ENCODE data around the gene ZNHIT3. TPM values are rescaled to one million over a fixed set of nuclear protein-coding genes. Genes with fewer than 3 reads are reported as not detected.
A peak's percentile ranks its signal among the peaks of the same experiment; 100 is the strongest.
"Not testable (repeated sequence)": the region's sequence is repeated elsewhere in the genome, so short reads cannot be mapped to it uniquely, and the experiment has no call there.

ZNHIT3 gene
- 24.1 TPM for total RNA-seq

DNA sequence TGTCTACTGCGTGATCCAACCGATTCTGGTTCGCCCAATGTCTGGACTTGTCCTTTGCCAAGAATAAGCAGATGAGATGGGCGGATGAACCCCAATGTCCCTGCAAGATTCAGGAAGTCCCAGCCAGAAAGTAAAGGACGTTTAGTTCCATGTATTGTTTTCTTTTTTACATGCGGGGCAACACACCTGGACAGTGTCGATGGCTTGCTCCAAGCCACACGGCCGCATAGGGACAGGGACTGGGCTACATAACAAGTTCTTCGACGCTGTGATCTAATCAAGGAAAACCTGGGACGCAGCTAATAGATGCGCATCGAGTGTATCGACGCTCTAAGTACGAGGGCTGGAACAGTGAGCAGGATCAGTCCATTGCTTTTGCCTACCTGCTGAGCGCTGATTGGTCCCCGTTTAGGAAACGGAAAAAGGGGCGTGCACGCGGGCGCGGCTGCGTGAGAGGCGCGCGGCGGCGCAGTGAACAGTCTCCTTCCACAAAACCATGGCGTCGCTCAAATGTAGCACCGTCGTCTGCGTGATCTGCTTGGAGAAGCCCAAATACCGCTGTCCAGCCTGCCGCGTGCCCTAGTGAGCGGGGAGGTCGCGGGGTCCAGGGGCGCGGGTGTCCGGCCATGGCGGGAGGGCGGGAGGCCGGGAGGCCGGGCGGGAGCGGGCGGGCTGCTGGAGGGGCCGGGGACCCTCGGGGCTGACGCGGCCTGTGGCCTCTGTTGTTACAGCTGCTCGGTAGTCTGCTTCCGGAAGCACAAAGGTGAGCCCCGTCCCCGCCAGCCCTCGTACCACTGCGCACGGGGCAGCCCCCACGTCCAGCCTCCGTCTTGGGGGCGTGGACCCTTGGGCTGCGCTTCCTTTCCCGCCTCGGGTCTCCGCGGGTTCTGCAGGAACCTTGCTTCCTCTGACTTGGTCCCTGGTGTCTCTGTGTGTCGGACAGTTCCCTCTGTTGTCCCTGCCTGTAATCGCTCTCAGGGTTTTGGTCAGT lies at the start of gene ZNHIT3:
Gene ZNHIT3, plus strand, starts transcription at position 478 of the 991 bp plus-strand sequence. Its CDS starts 19 bp downstream, at position 497.
- DNase-seq: peak; percentile 96

- not testable (repeated sequence) for DNase-seq
Observed at GRCh38 chr17:36441792-36442191, 44.7 kb upstream of the ZNHIT3 start.

DNA sequence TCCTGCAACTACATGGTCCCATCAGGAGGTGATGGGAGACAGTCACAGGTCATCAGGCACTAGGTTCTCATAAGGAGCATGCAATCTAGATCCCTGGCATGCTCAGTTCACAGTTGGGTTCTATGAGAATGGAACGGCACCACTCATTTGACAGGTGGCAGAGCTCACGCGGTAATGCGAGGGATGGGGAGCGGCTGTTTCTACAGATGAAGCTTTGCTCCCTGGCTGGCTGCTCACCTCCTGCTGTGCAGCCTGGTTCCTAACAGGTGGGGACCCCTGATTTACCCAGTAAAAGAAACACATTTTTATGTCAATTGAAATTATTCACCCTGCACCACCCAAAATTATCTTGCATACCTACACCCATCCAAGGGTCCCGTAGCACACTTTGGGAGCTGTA lies 42.7 kb upstream of the ZNHIT3 start:
- no peak for DNase-seq

- DNase-seq: not testable (repeated sequence)
Observed at GRCh38 chr17:36449997-36450396, 36.5 kb upstream of the ZNHIT3 start.

- DNase-seq: not testable (repeated sequence)
Observed at GRCh38 chr17:36452888-36453287, 33.6 kb upstream of the ZNHIT3 start.

DNA sequence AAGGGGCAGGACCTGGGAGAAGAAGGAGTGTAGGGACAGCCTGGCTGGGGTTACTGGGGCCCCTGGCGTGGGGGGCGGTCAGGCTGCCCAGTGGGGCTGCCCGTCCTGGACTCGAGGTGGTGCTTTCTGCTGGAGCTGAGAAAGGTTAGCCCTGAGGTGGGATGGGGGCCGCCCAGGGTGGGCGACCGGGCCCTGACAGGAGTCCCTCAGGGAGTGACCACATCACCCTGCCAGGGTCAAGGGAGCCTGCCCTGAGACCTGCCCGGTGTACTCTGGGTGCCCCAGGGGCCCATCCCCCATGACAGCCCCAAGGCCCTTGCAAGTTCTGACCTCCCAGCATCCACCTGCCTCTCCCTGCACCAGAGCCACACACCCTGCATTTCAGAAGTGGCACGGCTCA lies 28.8 kb upstream of the ZNHIT3 start:
- not testable (repeated sequence) for DNase-seq

DNA sequence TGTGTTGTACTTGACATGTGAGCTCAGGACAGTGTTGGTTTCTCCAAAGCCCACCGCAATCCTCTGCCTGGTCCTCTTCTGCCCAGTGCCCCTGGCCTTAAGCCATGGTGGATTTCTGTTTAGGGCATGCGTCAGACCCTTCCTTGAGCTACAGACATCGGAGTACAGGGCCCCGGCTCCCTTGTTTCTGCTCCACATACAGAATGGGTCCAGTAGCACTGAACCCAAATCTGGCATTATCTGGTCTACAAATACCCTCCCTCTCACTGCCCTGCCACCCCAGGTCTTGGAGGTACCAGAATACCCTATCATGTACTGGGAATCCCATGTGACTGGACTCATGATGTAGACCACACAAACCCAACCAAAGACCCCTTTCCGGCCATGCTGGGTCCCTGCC lies 27.4 kb upstream of the ZNHIT3 start:
- no peak for DNase-seq

DNA sequence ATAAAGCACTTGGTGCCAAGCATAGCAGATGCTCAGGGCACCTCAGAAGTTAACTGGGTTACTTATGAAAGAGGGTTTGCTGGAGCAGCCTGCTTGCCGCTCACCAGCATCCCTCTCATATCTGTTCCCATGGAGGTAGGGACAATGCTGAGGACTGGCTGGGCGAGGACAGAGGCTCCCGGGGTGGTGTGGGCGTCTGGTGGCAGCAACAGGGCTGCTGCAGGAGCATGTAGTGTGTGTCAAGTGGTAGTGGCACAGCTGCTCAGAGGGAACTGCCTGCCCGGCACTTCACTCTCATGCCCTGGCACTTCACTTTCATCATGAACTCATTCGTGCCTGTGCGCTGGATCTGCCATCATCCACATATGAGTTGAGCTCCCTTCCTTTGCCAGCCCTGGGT lies 26.9 kb upstream of the ZNHIT3 start:
- DNase-seq: no peak

- no peak for DNase-seq
Observed at GRCh38 chr17:36460265-36460937, 26.1 kb upstream of the ZNHIT3 start.

- no peak for DNase-seq
Observed at GRCh38 chr17:36461330-36462110, 25.0 kb upstream of the ZNHIT3 start.

DNA sequence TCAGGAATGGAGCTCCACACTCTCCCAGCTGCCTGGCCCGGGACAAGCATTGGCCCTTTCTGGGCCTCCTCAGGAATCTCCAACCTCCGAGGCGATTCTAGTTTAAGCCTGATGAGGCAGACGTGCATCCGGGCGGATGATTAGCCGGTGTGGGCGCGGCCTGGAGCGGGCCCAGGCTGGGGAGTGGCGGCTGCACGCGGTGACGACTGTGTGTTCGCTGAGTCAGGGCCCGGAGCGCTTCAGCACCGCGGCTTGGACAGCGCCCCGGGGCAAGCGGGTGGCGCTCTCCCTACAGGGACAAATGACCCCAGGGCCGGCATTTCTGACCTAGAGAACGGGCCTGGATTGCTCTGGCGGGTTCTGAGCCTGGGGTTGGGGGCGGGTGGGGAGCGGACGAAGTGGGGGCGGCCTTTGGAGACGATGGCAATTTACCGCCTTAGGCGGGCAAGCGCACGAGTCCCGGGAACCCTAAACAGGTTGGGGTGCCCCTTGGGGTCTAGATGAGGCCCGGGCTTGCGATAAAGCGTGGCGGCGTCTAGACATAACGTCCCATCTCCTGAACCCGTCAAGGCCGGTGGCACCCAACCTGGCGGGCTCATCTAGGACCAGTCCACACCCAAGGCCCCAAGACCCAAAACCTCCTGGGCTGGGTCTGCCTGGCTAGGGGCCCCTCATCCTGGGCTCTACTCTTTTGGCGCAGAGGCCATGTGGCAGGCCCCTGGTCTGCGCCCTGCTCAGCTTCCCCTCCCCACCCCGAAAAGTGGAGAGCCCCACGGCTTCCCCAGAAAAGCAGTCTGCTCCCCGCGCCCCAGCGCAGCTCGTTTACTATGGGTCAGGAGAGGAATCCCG lies 22.3 kb upstream of the ZNHIT3 start:
- DNase-seq: peak; percentile 18

- no peak for DNase-seq
Observed at GRCh38 chr17:36464765-36465088, 21.8 kb upstream of the ZNHIT3 start.

DNA sequence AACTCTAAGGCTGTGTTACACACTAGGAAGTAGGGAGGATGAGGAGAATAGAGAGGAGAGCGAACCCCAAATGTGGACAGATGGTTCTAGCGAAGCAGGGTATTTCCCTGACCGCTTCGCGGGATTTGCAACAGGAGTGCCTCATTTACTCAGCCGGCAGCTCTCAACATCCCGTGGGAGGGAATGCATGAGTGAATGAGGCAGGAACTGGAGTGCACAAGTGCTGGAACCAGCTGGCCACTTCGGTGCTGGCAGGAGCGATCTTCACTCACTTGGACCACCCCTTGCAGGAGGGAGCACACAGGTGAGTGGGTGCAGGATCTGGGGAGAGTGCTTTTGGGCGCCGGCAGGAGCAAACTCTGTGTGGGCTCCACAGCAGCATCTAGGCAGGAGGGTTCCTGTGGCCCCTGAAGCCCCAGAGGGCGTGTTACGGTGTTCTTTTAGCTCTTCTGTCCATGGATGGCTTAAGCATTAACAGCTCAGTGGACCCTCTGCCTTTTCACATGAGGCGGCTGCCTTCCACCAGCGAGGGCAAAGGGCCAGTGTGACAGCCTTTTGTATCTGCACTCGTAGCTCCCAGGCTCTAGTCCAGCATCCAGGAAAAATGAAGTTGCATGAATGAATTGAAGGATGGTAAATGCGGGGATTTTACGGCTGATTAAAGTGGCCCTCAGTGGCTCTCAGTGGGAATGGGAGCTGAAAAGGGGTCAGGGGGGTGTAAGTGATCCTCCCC lies 17.4 kb upstream of the ZNHIT3 start:
- no peak for DNase-seq

GRCh38 chr17:36469733-36470132 lies 16.7 kb upstream of the ZNHIT3 start:
- DNase-seq: no peak

GRCh38 chr17:36470499-36470898 lies 16.0 kb upstream of the ZNHIT3 start:
- no peak for DNase-seq

DNA sequence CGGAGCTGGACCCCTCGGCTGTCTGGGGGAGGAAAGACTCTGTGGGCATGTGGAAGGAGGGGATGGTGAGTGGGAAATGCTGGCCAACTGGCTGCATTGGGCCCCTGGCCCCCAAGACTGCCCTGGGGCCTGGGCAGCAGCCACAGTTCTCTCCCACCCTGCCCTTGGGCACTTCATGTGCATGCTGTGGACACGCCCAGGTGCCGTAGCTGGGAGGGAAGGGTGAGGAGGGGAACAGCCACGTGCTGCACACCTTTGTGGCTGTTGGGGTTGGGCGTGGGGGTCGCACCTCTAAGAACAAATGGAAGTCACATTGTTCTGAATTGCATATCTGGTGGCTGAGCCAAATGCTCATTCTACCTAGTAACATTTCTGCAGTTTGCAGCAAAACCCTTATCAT lies 11.9 kb upstream of the ZNHIT3 start:
- DNase-seq: no peak

- no peak for DNase-seq
Observed at GRCh38 chr17:36475346-36475970, 11.0 kb upstream of the ZNHIT3 start.

DNA sequence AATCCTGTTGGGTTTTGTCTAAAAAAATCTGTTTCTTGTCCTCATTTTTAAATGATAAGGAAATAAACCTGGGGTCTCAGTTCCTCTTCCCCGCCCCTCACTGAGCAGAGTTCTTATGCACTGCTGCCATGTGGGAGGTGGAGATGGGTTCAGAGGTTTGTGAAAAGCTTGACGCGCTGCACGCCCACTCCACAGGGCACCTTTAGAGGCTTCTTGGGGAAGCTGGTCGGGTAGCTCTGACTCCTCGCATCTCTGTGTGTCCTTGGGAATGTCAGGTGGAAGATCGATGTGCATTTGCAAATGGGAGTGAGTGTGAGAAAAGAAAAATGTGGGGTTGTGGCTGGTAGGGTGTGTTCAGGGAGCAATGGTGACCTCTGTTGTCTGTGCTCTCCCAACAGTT lies 4.7 kb upstream of the ZNHIT3 start:
- no peak for DNase-seq

DNA sequence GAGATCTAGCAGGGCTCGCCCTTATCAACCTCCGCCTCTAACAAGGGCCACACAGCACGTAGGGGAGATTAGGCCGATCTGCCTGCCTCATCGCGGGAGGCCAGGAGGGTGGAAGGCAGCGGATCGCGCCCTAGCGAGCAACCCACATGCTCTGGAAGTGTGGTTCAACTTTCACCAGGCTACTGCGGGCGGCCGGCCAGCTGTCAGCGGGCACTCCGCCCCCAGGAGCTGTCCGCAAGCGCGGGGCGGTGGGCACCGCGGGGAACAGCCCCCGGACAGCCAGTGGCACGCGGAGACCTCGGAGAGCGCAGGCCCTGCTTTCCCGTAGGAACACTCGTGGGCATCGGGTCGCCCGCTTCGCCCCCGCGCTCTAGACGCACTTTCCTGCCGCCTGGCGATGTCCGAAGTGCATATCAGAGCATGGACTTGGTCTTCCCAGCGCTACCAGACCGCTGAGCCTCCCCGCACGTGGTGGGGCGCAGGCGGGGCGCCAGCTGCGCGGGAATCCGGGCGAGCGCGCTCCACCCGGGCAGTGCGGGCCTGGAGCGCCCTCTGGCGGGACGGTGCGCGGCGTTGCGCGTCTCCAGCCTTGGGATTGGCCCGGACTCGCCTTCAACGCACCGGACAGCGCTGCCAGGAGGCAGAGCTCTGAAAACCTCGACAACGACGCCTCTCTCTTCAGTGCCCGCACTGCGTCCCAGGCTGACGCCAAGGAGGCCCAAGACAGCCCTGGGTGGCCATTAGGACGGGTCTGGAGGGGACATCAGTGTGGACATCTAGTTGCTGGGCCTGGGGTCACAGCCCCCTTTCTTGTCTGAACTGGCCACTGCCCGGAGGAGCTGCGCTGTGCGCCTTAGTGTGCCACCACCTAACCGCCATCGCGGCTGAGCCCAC lies 3.6 kb upstream of the ZNHIT3 start:
- DNase-seq: peak; percentile 24
